ENCODE data around the gene NRBF2.

Gene NRBF2

DNA sequence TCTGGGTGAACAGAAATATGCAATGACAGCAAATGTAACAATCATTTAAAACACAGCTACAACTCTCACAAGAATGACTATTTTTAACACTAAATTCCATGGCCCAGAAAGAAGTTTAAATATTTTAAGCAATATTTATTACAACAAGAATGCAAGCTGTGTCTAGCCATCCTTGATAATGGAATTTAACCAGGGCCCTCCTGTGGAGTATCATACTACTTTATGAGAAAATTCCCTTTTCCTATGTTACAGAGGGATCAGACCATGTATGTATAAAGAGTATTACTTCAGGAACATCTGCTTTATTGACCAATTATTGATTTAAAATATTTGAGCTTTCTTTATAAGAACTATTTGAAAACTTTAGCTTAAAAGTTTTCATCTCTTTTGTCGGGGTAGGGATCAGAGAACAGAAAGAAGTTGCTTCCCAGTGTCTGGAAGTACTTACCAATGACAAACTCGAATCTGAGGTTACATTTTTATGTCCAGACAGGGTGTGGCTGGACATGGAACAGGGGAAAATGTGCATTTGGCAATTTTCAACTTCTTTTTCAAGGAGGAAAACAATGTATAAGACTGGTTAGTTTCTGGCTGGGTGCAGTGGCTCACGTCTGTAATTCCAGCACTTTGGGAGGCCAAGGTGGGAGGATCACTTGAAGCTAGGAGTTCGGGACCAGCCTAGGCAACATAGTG lies 48.3 kb upstream of the NRBF2 start:
- Histone ChIP-seq H4K8ac (ENCODE audit: low read depth, low read length) (no peak overlapping the region), H3K9me3 (replicated peaks in 1 of 2; ENCODE audit: control insufficient read depth in 2 of 2, insufficient read depth in 1 of 2, low read depth in 1 of 2, low read length in 2 of 2) (no peaks in the 10 kb centered on the region), H2BK5ac (ENCODE audit: low read length) (no peak overlapping the region), H3K14ac (ENCODE audit: low read length) (no peak overlapping the region), H3K4me2 (ENCODE audit: insufficient read depth, low read length, poor library complexity, severe bottlenecking) (no peak overlapping the region), H3K9ac (ENCODE audit: low read depth, low read length, poor library complexity) (no peak overlapping the region), H3K27me3 (ENCODE audit: control insufficient read depth in 3 of 3, insufficient read depth in 3 of 3, low read depth in 1 of 3, low read length in 3 of 3) (no peaks in the 10 kb centered on the region), H2AFZ (ENCODE audit: low read length) (no peak overlapping the region), H3K36me3 (replicated peaks in 1 of 2; ENCODE audit: control insufficient read depth in 2 of 2, insufficient read depth in 2 of 2, low read length in 2 of 2) (no peaks in the 10 kb centered on the region), H2BK120ac (ENCODE audit: low read depth, low read length) (no peak overlapping the region), H2BK12ac (ENCODE audit: low read length) (no peak overlapping the region), H4K91ac (ENCODE audit: low read depth, low read length, poor library complexity) (no peak overlapping the region), H3K4ac (ENCODE audit: low read length) (no peak overlapping the region), H3K27ac (replicated peaks; ENCODE audit: low read length) (no peak overlapping the region), H3K18ac (ENCODE audit: low read length) (no peak overlapping the region), H3K4me1 (ENCODE audit: control insufficient read depth in 2 of 2, insufficient read depth in 1 of 2, low read depth in 1 of 2, low read length in 2 of 2) (peaks cover 0 to 2% of the 10 kb centered on the region in 2 donors), H3K23ac (ENCODE audit: low read depth, low read length, poor library complexity) (no peak overlapping the region), H2BK15ac (ENCODE audit: low read length) (no peak overlapping the region), H3K4me3 (ENCODE audit: low read length in 2 of 2) (no peak overlapping the region), H3K79me1 (ENCODE audit: low read depth, low read length) (no peaks in the 10 kb centered on the region), H2AK5ac (ENCODE audit: low read depth, low read length) (no peak overlapping the region)
- DNase-seq (ENCODE audit: low spot score) = no peak
- WGBS, 2 donors (ENCODE audit: extremely low coverage in 2 of 2, insufficient read length in 2 of 2, insufficient replicate concordance in 1 of 2) = no CpG with 5 or more reads among the region's 4 CpGs

DNA sequence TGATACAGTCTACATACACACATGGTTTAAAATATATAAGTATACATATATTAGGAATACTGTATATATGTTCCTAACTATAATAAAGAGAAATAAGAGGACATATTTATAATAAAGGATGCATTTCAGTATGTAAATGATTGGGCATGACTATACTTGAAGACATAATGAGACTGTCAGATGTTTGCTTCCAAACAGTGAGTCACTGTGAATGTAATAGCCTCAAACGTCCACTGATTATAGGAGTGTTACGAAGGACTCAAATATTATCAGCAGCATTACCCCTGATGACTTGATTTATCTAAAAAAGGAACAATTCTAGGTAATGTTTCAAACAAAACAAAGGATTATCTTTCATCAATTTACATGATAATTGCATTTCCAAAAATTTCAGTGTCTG lies 39.9 kb upstream of the NRBF2 start:
- Histone ChIP-seq H3K4ac (ENCODE audit: low read length) (no peak overlapping the region), H2AFZ (ENCODE audit: low read length) (no peak overlapping the region), H3K18ac (ENCODE audit: low read length) (no peak overlapping the region), H3K9ac (ENCODE audit: low read depth, low read length, poor library complexity) (no peak overlapping the region), H3K9me3 (replicated peaks in 1 of 2; ENCODE audit: control insufficient read depth in 2 of 2, insufficient read depth in 1 of 2, low read depth in 1 of 2, low read length in 2 of 2) (no peaks in the 10 kb centered on the region), H3K14ac (ENCODE audit: low read length) (no peak overlapping the region), H3K27ac (replicated peaks; ENCODE audit: low read length) (no peak overlapping the region), H3K36me3 (replicated peaks in 1 of 2; ENCODE audit: control insufficient read depth in 2 of 2, insufficient read depth in 2 of 2, low read length in 2 of 2) (no peaks in the 10 kb centered on the region), H3K4me2 (ENCODE audit: insufficient read depth, low read length, poor library complexity, severe bottlenecking) (no peak overlapping the region), H4K91ac (ENCODE audit: low read depth, low read length, poor library complexity) (no peak overlapping the region), H2BK12ac (ENCODE audit: low read length) (no peak overlapping the region), H3K4me1 (ENCODE audit: control insufficient read depth in 2 of 2, insufficient read depth in 1 of 2, low read depth in 1 of 2, low read length in 2 of 2) (no peaks in the 10 kb centered on the region), H2BK15ac (ENCODE audit: low read length) (no peak overlapping the region), H3K27me3 (ENCODE audit: control insufficient read depth in 3 of 3, insufficient read depth in 3 of 3, low read depth in 1 of 3, low read length in 3 of 3) (no peaks in the 10 kb centered on the region), H4K8ac (ENCODE audit: low read depth, low read length) (no peak overlapping the region), H2AK5ac (ENCODE audit: low read depth, low read length) (no peak overlapping the region), H3K4me3 (ENCODE audit: low read length in 2 of 2) (no peak overlapping the region), H3K79me1 (ENCODE audit: low read depth, low read length) (no peaks in the 10 kb centered on the region), H2BK5ac (ENCODE audit: low read length) (no peak overlapping the region), H2BK120ac (ENCODE audit: low read depth, low read length) (no peak overlapping the region), H3K23ac (ENCODE audit: low read depth, low read length, poor library complexity) (no peak overlapping the region)
- no CpG with 5 or more reads among the region's 2 CpGs for WGBS, 2 donors (ENCODE audit: extremely low coverage in 2 of 2, insufficient read length in 2 of 2, insufficient replicate concordance in 1 of 2)
- no peak for DNase-seq (ENCODE audit: low spot score)

GRCh38 chr10:63094405-63094804 lies 38.7 kb upstream of the NRBF2 start:
- no peak overlapping the region for H3K4me2 ChIP-seq (ENCODE audit: insufficient read depth, low read length, poor library complexity, severe bottlenecking)

DNA sequence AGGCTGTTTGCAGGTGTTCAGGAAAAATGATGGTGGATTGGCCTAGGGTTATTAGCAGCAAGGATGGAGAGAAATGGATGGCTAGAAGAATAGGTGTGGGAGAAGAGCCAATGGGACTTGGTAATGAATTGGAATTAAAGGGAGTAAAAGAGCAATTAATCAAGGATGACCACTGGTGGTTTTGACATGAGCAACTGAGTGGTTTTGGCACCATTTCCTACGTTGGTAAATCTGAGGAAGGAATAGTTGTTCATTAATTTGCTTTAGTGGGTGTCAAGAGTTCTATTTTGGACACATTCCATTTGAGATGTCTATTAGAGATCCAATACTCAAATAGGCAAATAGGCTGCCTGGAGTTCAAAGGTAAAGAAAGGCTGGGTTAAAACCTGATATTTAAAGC lies 38.2 kb upstream of the NRBF2 start:
- no peaks in the 10 kb centered on the region for H3K79me1 ChIP-seq (ENCODE audit: low read depth, low read length)
- no peak overlapping the region for H2AK5ac ChIP-seq (ENCODE audit: low read depth, low read length)
- no peaks in the 10 kb centered on the region for H3K27me3 ChIP-seq (ENCODE audit: control insufficient read depth in 3 of 3, insufficient read depth in 3 of 3, low read depth in 1 of 3, low read length in 3 of 3)
- H3K14ac ChIP-seq (ENCODE audit: low read length) = no peak overlapping the region
- no peak overlapping the region for H3K27ac ChIP-seq (replicated peaks; ENCODE audit: low read length)
- H3K4me1 ChIP-seq (ENCODE audit: control insufficient read depth in 2 of 2, insufficient read depth in 1 of 2, low read depth in 1 of 2, low read length in 2 of 2) = no peaks in the 10 kb centered on the region
- no peak overlapping the region for H3K23ac ChIP-seq (ENCODE audit: low read depth, low read length, poor library complexity)
- H3K36me3 ChIP-seq (replicated peaks in 1 of 2; ENCODE audit: control insufficient read depth in 2 of 2, insufficient read depth in 2 of 2, low read length in 2 of 2) = no peaks in the 10 kb centered on the region
- DNase-seq (ENCODE audit: low spot score) = no peak
- H3K4me2 ChIP-seq (ENCODE audit: insufficient read depth, low read length, poor library complexity, severe bottlenecking) = no peak overlapping the region
- H3K9ac ChIP-seq (ENCODE audit: low read depth, low read length, poor library complexity) = no peak overlapping the region
- H2BK120ac ChIP-seq (ENCODE audit: low read depth, low read length) = no peak overlapping the region
- H3K9me3 ChIP-seq (replicated peaks in 1 of 2; ENCODE audit: control insufficient read depth in 2 of 2, insufficient read depth in 1 of 2, low read depth in 1 of 2, low read length in 2 of 2) = no peaks in the 10 kb centered on the region
- H4K8ac ChIP-seq (ENCODE audit: low read depth, low read length) = no peak overlapping the region
- no peak overlapping the region for H3K4me3 ChIP-seq (ENCODE audit: low read length in 2 of 2)
- no peak overlapping the region for H3K18ac ChIP-seq (ENCODE audit: low read length)
- no peak overlapping the region for H2BK5ac ChIP-seq (ENCODE audit: low read length)
- H4K91ac ChIP-seq (ENCODE audit: low read depth, low read length, poor library complexity) = no peak overlapping the region
- H2AFZ ChIP-seq (ENCODE audit: low read length) = no peak overlapping the region
- WGBS, 2 donors (ENCODE audit: extremely low coverage in 2 of 2, insufficient read length in 2 of 2, insufficient replicate concordance in 1 of 2) = no CpG with 5 or more reads among the region's 1 CpG
- H2BK12ac ChIP-seq (ENCODE audit: low read length) = no peak overlapping the region
- H3K4ac ChIP-seq (ENCODE audit: low read length) = no peak overlapping the region
- no peak overlapping the region for H2BK15ac ChIP-seq (ENCODE audit: low read length)

More at GRCh38 chr10:63094405-63094804, 38.7 kb upstream of the NRBF2 start:
- Histone ChIP-seq H3K9ac (ENCODE audit: low read depth, low read length, poor library complexity) (no peak overlapping the region), H2BK5ac (ENCODE audit: low read length) (no peak overlapping the region), H3K14ac (ENCODE audit: low read length) (no peak overlapping the region), H3K18ac (ENCODE audit: low read length) (no peak overlapping the region), H3K36me3 (replicated peaks in 1 of 2; ENCODE audit: control insufficient read depth in 2 of 2, insufficient read depth in 2 of 2, low read length in 2 of 2) (no peaks in the 10 kb centered on the region), H2AK5ac (ENCODE audit: low read depth, low read length) (no peak overlapping the region), H2BK15ac (ENCODE audit: low read length) (no peak overlapping the region), H3K9me3 (replicated peaks in 1 of 2; ENCODE audit: control insufficient read depth in 2 of 2, insufficient read depth in 1 of 2, low read depth in 1 of 2, low read length in 2 of 2) (no peaks in the 10 kb centered on the region), H4K8ac (ENCODE audit: low read depth, low read length) (no peak overlapping the region), H3K79me1 (ENCODE audit: low read depth, low read length) (no peaks in the 10 kb centered on the region), H3K4me3 (ENCODE audit: low read length in 2 of 2) (no peak overlapping the region), H2AFZ (ENCODE audit: low read length) (no peak overlapping the region), H2BK120ac (ENCODE audit: low read depth, low read length) (no peak overlapping the region), H3K27me3 (ENCODE audit: control insufficient read depth in 3 of 3, insufficient read depth in 3 of 3, low read depth in 1 of 3, low read length in 3 of 3) (no peaks in the 10 kb centered on the region), H2BK12ac (ENCODE audit: low read length) (no peak overlapping the region), H4K91ac (ENCODE audit: low read depth, low read length, poor library complexity) (no peak overlapping the region), H3K4ac (ENCODE audit: low read length) (no peak overlapping the region), H3K4me1 (ENCODE audit: control insufficient read depth in 2 of 2, insufficient read depth in 1 of 2, low read depth in 1 of 2, low read length in 2 of 2) (no peaks in the 10 kb centered on the region), H3K23ac (ENCODE audit: low read depth, low read length, poor library complexity) (no peak overlapping the region), H3K27ac (replicated peaks; ENCODE audit: low read length) (no peak overlapping the region)
- DNase-seq (ENCODE audit: low spot score) = no peak
- no CpG with 5 or more reads among the region's 2 CpGs for WGBS, 2 donors (ENCODE audit: extremely low coverage in 2 of 2, insufficient read length in 2 of 2, insufficient replicate concordance in 1 of 2)

All from neuronal stem cell (in vitro differentiated cells).